Measurements from ENCODE around the gene LCN6. TPM values are rescaled to one million over a fixed set of nuclear protein-coding genes. Genes with fewer than 3 reads are reported as not detected.
"Not testable (repeated sequence)": the region's sequence is repeated elsewhere in the genome, so short reads cannot be mapped to it uniquely, and the experiment has no call there.

Gene LCN6
- polyA plus RNA-seq, 10 donors, result 0.33 TPM; not detected in 9

DNA sequence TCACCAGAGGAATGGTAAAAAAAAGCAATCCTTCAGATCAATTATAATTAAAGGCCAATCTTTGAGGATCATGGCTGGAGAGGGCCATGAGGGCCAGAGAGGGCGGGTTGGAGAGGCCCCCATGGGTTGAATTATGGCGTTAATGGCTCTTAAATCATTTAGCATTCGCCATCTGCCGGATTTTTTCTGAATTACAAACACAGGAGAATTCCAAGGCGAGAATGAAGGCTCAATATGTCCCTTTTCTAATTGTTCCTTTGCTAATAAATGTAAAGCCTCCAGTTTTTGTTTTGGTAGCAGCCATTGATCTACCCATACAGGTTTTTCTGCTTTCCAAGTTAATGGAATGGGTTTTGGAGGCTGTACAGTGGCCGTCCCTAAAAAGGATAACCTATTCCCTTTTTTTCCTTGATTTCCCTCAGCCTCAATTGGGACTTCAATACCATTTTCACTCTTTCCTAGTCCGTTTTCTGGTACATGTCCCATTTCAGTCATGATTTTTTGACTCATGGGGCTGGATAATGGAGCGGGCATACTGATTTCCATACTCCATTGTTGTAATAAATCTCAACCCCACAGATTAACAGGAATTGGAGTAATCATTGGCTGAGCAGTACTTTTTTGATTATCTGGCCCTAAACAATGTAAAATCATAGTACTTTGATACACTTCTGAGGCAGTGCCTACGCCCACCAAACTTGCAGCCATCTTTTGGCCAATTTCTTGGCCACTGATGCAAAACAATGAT, 36.1 kb upstream of the LCN6 start:
- no peak for DNase-seq

DNA sequence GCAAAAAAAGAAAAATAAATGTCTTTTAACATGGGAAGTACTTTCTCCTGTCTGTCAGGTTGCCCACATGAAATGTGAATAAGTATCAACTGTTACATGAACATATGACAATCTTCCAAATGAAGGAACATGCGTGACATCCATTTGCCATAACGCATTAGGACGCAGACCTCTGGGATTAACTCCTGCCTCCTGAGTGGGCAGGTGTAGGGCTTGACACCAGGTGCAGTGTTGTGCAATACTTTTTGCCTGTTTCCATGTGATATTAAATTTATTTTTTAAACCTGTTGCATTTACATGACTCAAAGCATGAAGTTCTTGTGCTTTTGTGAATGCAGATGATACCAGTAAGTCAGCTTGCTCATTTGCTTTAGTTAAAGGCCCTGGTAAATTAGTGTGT, 34.1 kb upstream of the LCN6 start:
- DNase-seq, result no peak

DNA sequence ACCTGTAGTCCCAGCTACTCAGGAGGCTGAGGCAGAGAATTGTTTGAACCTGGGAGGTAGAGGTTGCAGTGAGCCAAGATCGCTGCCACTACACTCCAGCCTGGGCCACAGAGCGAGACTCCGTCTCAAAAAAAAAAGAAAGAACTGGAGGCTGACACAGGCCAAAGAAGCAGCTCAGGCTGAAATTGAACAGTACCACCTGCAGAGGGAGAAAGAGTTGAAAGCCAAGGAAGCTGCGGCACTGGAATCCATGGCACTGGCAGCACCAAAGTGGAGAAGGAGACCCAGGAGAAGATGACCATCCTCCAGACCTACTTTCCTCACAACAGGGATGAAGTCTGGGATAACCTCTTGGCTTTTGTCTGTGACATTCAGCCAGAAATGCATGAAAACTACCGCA, 31.5 kb upstream of the LCN6 start:
- no peak for DNase-seq

DNA sequence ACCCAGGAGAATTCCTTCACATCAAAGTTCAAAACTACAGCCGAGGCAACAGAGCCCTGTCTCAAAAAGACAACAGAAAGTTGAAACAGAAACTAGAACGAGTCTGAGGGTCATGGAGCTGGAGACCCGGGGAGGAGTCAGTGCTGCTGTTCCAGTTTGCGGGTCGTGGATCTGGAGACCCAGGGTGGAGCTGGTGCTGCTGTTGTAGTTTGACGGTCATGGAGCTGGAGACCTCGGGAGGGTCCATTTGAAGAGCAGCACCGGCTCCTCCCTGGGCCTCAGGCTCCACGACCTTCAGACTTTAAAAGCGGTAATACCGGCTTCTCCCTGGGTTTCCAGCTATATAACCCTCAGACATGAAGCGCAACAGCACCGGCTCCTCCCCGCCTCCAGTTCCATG, 29.0 kb upstream of the LCN6 start:
- DNase-seq, result no peak

DNA sequence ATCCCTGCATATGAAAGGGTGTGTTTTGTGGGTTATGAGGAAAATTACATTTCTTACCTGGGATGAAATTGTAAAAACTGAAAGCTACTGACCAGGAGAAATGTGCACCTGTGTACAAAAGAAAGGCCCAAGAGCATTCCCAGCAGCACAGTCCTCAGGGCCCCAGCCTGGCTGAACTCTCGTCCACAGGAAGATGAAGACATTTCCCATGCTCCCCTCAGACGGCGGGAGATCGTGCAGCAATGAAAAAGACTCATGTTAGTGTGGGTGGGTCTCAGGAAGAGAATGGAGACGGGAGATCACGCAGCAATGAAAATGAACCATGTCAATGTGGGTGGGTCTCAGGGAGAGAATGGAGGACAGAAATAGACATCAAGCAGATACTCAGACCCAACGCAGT, 28.6 kb upstream of the LCN6 start:
- DNase-seq, result no peak

GRCh38 chr9:136775191-136775590, 26.9 kb upstream of the LCN6 start:
- DNase-seq, result no peak

DNA sequence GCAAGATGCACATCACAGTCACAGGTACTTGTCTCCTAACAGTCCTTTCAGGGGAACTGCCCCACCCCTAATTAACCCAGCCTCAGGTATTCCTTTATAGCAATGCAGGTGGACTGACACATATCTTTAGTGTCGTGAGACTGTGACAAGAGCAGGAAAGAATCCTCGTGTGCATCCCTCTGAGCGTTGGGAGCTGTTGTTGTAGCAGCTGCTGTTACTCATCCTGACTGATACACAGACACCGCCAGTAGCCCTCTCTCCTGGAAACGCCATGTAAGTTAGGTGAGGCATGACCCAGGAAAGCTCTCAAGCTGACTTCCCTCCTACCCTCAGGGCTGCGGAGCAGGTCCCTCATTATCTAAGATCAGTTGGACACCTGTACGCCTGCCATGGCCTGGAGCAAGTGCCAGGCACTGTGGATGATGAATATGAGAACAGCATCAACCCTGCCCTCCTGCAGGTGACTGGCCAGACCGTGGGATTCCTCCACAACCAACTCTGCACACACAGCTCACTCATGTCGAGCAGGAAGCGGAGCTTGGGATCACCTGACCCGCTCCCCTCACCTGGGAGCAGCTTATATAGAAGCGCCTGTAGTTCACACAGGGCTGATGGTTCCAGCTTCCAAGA, 26.2 kb upstream of the LCN6 start:
- no peak for DNase-seq

- DNase-seq, result no peak
These were observed 25.2 kb upstream of the LCN6 start for GRCh38 chr9:136773386-136774044.

GRCh38 chr9:136771907-136772415, 23.6 kb upstream of the LCN6 start:
- no peak for DNase-seq

- no peak for DNase-seq
These were observed 21.4 kb upstream of the LCN6 start for GRCh38 chr9:136769710-136770191.

DNA sequence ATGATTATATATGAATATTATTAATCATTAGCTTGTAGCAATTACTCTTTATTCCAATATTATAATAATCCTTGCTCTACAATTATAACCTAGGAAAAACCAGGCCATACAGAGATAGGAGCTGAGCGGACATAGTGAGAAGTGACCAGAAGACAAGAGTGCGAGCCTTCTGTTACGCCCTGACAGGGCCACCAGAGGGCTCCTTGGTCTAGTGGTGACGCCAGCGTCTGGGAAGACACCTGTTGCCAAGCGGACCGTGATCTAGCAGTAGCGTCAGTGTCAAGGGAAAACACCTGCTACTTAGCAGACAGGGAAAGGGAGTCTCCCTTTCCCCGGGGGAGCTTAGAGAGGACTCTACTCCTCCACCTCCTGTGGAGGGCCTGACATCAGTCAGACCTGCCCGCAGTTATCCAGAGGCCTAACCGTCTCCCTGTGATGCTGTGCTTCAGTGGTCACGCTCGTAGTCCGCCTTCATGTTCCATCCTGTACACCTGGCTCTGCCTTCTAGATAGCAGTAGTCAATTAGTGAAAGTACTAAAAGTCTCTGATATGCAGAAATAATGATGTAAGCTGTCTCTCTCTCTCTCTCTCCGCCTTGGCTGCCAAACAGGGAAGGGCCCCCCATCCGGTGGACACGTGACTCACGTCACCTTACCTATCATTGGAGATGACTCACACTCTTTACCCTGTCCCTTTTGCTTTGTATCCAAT, 18.2 kb upstream of the LCN6 start:
- DNase-seq, result peak; percentile 46 to 55 (median 52)

GRCh38 chr9:136765745-136766409, 17.6 kb upstream of the LCN6 start:
- DNase-seq, result not testable (repeated sequence)

DNA sequence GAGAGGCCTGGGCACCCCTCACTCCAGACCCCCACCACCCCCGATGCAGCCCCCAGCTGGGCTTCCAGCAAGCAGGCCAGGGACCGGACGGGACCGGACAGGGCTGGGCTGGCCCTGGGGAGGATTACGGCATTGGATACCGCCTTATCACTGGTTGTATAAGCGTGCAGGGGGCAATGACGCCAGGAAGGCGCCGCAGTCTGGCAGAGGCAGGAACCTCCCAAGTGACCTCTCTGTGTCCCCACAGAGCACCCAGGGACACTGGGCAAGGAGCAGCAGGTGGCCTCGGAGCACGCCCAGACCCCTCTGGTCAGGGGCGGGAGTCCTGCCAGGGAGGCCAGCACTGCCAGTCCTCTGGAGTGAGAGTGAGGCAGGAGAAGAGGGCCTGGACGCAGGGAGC, 16.7 kb upstream of the LCN6 start:
- DNase-seq, result no peak

DNA sequence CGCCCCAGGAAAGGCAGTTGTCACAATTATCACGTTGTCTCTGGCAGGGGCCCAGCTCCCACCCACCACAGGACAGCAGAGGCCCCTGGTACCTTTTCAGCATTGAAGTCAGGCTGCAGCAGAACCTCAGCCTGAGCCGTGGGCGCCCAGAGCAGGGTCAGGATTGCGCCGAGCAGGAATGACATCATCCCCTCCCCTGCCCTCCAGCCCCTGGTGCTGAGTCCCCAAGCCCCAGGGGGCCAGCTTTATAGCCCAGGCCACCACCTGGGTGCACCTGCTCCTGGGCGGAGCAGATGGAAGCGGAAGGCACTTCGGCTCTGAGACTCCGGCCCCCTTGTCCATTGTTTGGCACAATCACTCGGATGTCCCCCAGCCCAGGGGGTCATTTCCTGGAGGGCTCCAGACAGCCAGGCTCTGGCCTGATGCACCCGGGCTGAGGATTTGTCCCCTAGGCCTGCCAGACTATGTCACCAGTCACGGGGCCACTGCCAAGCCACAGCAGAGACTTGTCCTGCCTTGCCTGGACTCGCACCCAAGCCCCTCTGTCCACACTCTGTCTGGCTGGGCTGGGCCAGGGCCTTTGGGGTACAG, 16.1 kb upstream of the LCN6 start, which contains the start of gene LCN15:
LCN15 (minus strand) TSS at position 218 of the 591 bp plus-strand sequence; CDS start at position 188, 30 bp downstream.
- no peak for DNase-seq

DNA sequence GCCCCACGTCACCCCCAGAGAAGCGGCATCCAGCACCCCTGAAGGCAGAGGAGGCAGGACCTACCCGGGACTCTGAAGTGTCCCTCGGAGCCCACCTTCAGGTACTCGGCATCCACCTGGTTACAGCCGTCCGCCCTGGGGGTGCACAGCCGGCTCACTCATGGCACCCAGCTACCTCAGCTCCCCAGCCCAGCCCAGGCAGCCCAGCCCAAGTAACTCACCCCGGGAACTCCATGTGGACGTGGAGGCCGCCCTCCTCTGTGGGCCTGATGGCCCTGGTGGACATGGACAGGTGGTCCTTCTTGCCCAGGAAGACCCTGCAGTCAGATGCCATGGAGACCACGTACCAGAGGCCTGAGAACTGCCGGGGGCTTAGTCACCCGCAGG, 15.3 kb upstream of the LCN6 start:
- DNase-seq, result no peak

DNA sequence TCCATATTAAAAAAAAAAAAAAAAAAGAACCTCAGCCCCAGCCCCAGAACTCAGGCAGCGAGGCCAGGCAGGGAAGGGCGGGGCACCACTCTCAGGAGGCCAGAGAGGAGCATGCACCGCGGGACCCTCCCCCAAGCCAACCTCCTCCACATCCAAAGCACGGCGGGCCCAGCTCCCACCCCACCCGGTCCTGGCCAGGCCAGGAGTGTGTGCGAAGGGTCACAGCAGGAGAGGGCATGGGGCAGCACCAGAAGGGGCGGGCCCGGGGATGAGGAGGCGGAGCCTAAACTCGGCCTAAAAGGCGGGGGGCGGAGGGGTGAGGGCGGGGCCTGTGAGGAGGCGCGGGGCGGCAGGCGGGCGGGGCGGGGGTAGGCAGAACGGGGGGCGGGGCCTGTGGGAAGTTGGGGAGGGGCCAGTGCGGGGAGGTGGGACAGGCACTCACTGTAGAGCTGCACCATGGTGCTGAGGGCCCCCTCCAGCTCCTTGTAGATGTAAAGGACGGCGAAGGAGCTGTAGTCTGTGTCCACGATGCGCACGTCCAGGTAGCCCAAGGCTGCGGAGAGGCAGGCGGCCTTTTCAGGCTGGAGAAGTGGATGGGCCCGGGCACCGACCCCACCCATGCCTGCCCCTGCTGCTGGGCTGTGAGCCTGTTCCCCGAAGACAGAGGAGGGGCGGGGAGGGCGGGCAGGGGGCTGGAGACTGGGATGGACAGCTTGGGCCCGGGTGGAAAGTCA, 14.8 kb upstream of the LCN6 start:
- DNase-seq, result peak in 1 of 3 donors; percentile 44

DNA sequence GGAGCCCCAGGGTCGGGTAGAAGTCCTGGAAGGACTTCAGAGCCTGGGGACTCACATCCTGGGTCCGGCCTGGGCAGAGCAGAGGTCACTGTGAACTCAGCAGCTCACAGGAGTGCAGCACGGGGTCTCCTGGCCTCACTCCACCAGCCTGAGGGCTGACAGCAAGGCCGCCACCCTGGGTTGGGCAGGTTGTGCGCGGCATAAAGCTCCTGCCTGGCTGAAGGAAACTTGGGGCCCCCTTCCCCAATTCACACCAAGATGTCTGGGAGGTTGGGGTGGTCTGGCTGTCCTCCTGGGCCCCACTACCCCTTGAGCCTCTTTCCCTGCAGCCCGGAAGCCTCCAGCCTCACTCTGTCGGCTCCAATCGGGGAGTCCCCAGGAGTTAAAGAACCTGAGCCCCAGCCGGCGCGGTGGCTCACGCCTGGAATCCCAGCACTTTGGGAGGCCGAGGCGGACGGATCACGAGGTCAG, 13.9 kb upstream of the LCN6 start:
- no peak for DNase-seq

GRCh38 chr9:136761545-136761981, 13.2 kb upstream of the LCN6 start:
- DNase-seq, result no peak

DNA sequence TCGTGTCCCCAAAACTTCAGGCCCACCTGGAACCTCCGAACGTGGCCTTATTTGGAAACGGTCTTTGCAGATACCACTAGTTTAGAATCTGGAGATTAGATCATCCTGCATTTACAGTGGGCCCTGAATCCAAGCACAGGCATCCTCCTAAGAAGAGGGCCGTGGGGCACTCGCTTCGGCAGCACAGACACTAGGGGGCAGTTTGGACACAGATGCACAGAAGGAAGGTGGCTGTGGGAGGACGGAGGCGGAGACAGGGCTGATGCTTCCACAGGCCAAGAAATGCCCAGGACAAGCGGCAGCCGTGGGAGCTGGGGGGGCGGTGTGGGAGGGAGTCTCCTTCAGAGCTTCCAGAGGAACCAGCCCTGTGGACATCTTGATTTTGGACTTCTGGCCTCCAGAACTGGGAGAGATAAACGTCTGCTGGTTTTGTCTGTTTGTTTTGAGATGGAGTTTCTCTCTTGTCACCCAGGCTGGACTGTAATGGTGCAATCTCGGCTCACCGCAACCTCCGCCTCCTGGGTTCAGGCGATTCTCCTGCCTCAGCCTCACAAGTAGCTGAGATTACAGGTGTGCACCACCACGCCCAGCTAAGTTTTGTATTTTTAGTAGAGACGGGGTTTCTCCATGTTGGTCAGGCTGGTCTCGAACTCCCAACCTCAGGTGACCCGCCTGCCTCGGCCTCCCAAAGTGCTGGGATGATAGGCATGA, 12.7 kb upstream of the LCN6 start:
- DNase-seq, result peak in 2 of 3 donors; percentile 30 to 54

All from muscle of back (tissue), 11 donors.